Measurements from ENCODE around the gene BCAN. TPM values are rescaled to one million over a fixed set of nuclear protein-coding genes. Genes with fewer than 3 reads are reported as not detected.

The BCAN gene
- total RNA-seq, 1 experiment from 2014 or later, result 1.2 TPM

GRCh38 chr1:156624814-156625435 is 17.0 kb upstream of the BCAN start:
- TF ChIP-seq CTCF (conservative IDR thresholded peaks at IDR 0.05), result no peak
- H3K79me2 ChIP-seq (ENCODE audit: insufficient read depth, low read length), result no peaks in the 10 kb centered on the region
- no peak overlapping the region for H4K91ac ChIP-seq (ENCODE audit: insufficient read length, low read depth, low read length)
- no peak overlapping the region for H2BK15ac ChIP-seq (ENCODE audit: low read depth, low read length)
- H4K20me1 ChIP-seq (ENCODE audit: control insufficient read depth, insufficient read depth, insufficient read length), result no peaks in the 10 kb centered on the region
- Mint-ChIP-seq H3K27me3 (ENCODE audit: low read depth) (peaks cover 92% of the 10 kb centered on the region), H3K27ac (no peak overlapping the region; a peak in 1 of 7 replicates), H3K4me1 (peaks cover 6 to 7% of the 10 kb centered on the region in 2 experiments), H3K4me3 (peak overlapping the region; percentile 61 to 82), H3K36me3 (ENCODE audit: insufficient read depth in 1 of 3, low read depth in 3 of 3) (no peaks in the 10 kb centered on the region), H3K9me3 (no peaks in the 10 kb centered on the region; a peak in 1 of 5 replicates)
- H2BK120ac ChIP-seq (ENCODE audit: low read depth, low read length, poor library complexity, severe bottlenecking), result no peak overlapping the region
- no peak overlapping the region for H2AFZ ChIP-seq (ENCODE audit: low read length)
- DNase-seq, result no peak
- H3K4me2 ChIP-seq (ENCODE audit: insufficient read depth, insufficient read length, low read length), result peak overlapping the region; percentile 56
- no peak overlapping the region for H3K4ac ChIP-seq (ENCODE audit: low read depth, low read length)
- H4K5ac ChIP-seq (ENCODE audit: insufficient read length, low read depth, low read length), result no peak overlapping the region
- WGBS (ENCODE audit: extremely low coverage, insufficient read length, low lambda C conversion rate), result no CpG with 5 or more reads among the region's 55 CpGs
- no peak overlapping the region for H4K8ac ChIP-seq (replicated peaks; ENCODE audit: insufficient read length, low read depth, low read length)
- no peak overlapping the region for H3K23ac ChIP-seq (ENCODE audit: insufficient read length, low read depth, low read length)
- H3K23me2 ChIP-seq (ENCODE audit: insufficient read length, low read depth, low read length, poor library complexity, severe bottlenecking), result peaks cover 19% of the 10 kb centered on the region
- no peak overlapping the region for H3K9ac ChIP-seq (ENCODE audit: extremely low read depth, insufficient read length, low read length)
- no peak overlapping the region for H2BK12ac ChIP-seq (ENCODE audit: insufficient read length, low read depth, low read length)
- H3K14ac ChIP-seq (ENCODE audit: insufficient read depth, low read length), result no peak overlapping the region
- no peak overlapping the region for H2BK20ac ChIP-seq (ENCODE audit: low read depth, low read length, poor library complexity, severe bottlenecking)
- no peaks in the 10 kb centered on the region for H3K9me3 ChIP-seq (ENCODE audit: control insufficient read depth, low read depth, low read length)
- H3K18ac ChIP-seq (ENCODE audit: insufficient read length, low read depth, low read length), result no peak overlapping the region
- no peaks in the 10 kb centered on the region for H3K79me1 ChIP-seq (ENCODE audit: insufficient read depth, low read depth, low read length, poor library complexity, severe bottlenecking)
- H3K27me3 ChIP-seq (ENCODE audit: insufficient read depth, low read length), result peaks cover 27% of the 10 kb centered on the region
- H3K4me1 ChIP-seq (ENCODE audit: insufficient read depth, low read length), result no peaks in the 10 kb centered on the region
- no peak overlapping the region for H2BK5ac ChIP-seq (ENCODE audit: insufficient read length, low read length)
- no peak overlapping the region for H3K27ac ChIP-seq (ENCODE audit: insufficient read length, low read depth, low read length)
- no peak overlapping the region for H2AK5ac ChIP-seq (ENCODE audit: insufficient read length, low read length)
- no peak overlapping the region for H3T11ph ChIP-seq (ENCODE audit: low read length)
- no peak overlapping the region for H3K56ac ChIP-seq (ENCODE audit: insufficient read length, low read depth, low read length)
